ENCODE measurements around the gene HMMR.

DNA sequence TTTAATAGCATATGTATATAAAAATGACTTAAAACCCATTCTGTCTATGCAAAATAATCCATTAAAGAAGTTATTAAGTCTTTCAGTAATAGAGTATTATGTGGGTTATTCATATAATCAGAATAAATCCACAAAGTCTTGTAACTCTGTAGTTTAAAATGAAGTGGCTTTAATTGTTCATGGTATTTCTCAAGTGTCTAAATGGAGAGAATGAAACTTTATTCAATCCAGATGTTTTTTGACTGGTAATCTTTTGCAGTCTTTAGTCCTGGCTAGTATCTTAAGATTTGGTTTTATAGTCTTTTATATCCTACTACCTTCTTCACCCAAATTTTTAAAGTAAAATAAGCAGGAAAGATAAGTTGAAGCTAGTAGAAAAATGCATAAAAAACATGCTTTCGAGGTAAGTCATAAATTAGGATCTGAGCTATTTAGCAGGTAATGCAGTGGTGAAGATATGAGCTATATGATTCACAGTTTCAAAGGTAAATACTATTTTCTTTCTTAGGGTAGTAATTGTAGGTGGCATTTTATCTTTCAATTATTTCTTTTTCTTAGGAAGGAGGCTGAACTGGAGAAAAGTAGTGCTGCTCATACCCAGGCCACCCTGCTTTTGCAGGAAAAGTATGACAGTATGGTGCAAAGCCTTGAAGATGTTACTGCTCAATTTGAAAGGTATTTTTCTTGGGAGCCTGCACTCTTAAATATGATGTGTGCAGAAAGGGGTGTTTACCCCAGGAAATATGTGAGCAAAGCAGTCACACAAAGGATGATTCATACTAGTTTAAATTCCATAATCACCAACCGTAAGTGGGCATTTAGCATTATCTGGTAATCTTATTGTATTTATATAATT is 17.9 kb downstream of the HMMR start:
- TF ChIP-seq POLR2A (IDR thresholded peaks at IDR 0.05; ENCODE audit: low read depth, low read length) = no peak
- no peak for TF ChIP-seq POLR2AphosphoS5 (IDR thresholded peaks at IDR 0.05; ENCODE audit: low read depth, low read length)
